GM06990 (cell line): ENCODE data around the gene LEP.
"Not testable (repeated sequence)": the region's sequence is repeated elsewhere in the genome, so short reads cannot be mapped to it uniquely, and the experiment has no call there.

Experiments used
- DNase-seq: peaks from one replicate; pipeline ENCODE4 v3.0.0-alpha.2; 2011; ENCODE audit not compliant: insufficient read length; ENCODE audit errors: extremely low read depth
- H3K27me3 ChIP-seq: replicated peaks from 2 replicates; pipeline ENCODE4 v1.6.0; 2011; ENCODE audit warnings: low read length; ENCODE audit not compliant: control insufficient read depth, insufficient read depth
- H3K36me3 ChIP-seq: 2 replicates; pipeline ENCODE4 v1.5.1; 2011; ENCODE audit warnings: low read length; ENCODE audit not compliant: control insufficient read depth, insufficient read depth
- H3K4me3 ChIP-seq: replicated peaks from 2 replicates; pipeline ENCODE4 v1.5.1; 2011; ENCODE audit warnings: low read depth, mild to moderate bottlenecking, control low read depth, low read length
- TF ChIP-seq, protein P1 (sequence below): IDR thresholded peaks from 2 replicates; pipeline ENCODE4 v1.5.1; 2011; ENCODE audit warnings: low read length, control low read depth, mild to moderate bottlenecking, inconsistent platforms; ENCODE audit not compliant: insufficient read depth, poor library complexity, severe bottlenecking

The LEP gene

GRCh38 chr7:128278366-128278765 is 37.3 kb downstream of the LEP start:
- no peaks in the 10 kb centered on the region; the same call in 1 of the 2 replicates for H3K27me3 ChIP-seq
- no peaks in the 10 kb centered on the region for H3K36me3 ChIP-seq
- no peak overlapping the region for H3K4me3 ChIP-seq
- TF ChIP-seq, protein P1, sequence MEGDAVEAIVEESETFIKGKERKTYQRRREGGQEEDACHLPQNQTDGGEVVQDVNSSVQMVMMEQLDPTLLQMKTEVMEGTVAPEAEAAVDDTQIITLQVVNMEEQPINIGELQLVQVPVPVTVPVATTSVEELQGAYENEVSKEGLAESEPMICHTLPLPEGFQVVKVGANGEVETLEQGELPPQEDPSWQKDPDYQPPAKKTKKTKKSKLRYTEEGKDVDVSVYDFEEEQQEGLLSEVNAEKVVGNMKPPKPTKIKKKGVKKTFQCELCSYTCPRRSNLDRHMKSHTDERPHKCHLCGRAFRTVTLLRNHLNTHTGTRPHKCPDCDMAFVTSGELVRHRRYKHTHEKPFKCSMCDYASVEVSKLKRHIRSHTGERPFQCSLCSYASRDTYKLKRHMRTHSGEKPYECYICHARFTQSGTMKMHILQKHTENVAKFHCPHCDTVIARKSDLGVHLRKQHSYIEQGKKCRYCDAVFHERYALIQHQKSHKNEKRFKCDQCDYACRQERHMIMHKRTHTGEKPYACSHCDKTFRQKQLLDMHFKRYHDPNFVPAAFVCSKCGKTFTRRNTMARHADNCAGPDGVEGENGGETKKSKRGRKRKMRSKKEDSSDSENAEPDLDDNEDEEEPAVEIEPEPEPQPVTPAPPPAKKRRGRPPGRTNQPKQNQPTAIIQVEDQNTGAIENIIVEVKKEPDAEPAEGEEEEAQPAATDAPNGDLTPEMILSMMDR, result no peak
- DNase-seq, result no peak

DNA sequence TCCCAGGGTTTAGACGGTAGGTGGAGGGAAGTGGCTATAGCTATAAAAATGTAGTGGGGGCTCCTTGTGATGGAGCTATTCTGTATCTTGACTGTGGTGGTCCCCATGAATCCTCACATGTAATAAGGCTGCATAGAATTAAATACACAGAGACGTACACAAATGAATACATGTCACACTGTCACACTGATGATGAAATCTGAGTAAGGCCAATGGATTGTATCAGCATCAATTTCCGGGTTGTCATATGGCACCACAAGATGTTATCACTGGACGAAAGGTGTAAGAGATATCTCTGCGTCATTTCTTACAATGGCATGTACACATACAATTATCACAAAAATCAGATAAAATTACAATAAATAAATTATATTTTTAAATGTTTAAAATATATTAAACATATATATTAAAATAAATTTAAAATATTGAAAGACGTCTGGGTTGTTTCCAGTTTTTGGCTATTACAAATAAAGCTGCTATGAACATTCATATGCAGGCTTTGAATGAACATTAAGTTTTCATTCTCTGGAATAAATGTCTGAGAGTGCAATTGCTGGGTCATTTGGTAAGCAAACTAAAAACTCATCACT is 38.1 kb downstream of the LEP start:
- Histone ChIP-seq H3K27me3 (no peaks in the 10 kb centered on the region), H3K36me3 (no peaks in the 10 kb centered on the region), H3K4me3 (no peak overlapping the region)
- DNase-seq, result no peak
- TF ChIP-seq, protein P1, result no peak

- H3K36me3 ChIP-seq, DNase-seq, H3K4me3 ChIP-seq, H3K27me3 ChIP-seq: not testable (repeated sequence)
These were observed 39.4 kb downstream of the LEP start for GRCh38 chr7:128280451-128280850.

DNA sequence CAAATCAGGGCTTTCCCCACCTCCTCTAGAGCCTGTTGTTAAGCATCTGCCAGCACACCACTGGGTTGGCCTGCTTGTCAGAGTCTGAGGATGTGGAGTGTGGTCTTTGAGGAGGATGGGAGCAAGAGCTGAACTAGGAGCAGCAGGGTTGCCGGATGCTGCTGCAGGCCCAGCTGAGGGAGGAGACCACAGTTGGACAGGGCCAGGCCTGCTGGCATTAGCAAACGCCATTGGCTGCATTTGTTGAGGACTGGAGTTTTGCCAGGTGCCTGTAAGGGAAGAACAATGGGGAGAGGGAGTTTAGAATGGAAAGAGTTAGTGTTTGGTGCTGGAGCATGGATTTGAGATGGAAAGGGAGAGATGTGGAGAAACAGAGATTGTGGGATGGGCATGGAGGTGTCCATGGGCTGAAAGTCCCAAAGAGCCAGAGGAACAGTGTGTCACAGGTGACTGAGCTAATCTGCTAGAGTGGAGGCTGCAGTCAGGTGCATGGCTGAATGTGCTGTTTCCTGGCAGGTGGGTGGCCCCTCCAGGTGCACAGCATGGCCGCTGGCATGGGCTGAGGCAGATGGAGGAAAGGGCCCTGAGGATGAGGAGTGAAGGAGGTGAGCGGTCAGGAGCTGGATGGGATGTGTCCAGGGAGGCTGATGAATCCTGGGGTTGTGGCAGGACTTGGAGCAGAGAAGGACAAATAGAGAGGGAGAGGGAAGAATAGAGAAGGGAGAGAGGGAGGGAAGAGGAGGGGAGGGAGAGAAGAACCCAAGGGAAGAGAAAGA is 40.7 kb downstream of the LEP start:
- TF ChIP-seq, protein P1, result no peak
- Histone ChIP-seq H3K36me3 (no peaks in the 10 kb centered on the region), H3K27me3 (no peaks in the 10 kb centered on the region), H3K4me3 (no peak overlapping the region)
- no peak for DNase-seq

DNA sequence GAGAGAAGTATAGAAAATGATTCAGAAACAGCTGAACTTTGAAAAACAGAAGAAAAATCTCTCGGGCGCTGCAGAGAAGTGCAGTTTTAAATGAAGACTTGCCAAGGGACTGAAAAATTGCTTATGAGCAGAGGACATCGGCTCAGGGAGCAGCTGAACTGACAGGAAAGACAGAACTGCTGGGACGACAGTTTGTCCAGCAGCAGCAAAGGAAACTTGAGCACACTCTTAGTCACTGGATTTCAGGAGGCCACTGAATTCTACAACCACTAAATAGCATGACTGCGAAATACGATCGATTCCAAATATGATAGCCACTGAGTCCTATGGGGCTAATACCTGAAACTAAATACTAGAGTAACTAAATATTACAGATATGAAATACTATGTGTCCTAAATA is 43.0 kb downstream of the LEP start:
- H3K27me3 ChIP-seq, result no peaks in the 10 kb centered on the region
- no peak for DNase-seq
- H3K36me3 ChIP-seq, result no peaks in the 10 kb centered on the region
- TF ChIP-seq, protein P1, result no peak
- H3K4me3 ChIP-seq, result no peak overlapping the region

GRCh38 chr7:128287556-128287955 is 46.5 kb downstream of the LEP start:
- Histone ChIP-seq H3K27me3 (no peaks in the 10 kb centered on the region), H3K36me3 (no peaks in the 10 kb centered on the region), H3K4me3 (no peak overlapping the region)
- no peak for DNase-seq
- TF ChIP-seq, protein P1, result no peak

DNA sequence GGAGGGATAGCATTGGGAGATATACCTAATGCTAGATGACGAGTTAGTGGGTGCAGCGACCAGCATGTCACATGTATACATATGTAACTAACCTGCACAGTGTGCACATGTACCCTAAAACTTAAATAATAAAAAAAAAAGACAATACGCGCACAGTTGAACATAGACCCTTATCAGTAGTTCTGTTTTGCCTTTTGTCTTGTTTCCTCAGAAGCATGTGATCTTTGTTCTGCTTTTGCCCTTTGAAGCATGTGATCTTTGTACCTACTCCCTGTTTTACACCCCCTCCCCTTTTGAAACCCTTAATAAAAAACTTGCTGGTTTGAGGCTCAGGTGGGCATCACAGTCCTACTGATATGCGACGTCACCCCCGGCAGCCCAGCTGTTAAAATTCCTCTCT is 56.9 kb downstream of the LEP start:
- DNase-seq, H3K27me3 ChIP-seq, H3K36me3 ChIP-seq, H3K4me3 ChIP-seq: not testable (repeated sequence)
